ENCODE results near the gene COA8. TPM values are rescaled to one million over a fixed set of nuclear protein-coding genes. Genes with fewer than 3 reads are reported as not detected.
A peak's percentile ranks its signal among the peaks of the same experiment; 100 is the strongest.

COA8 gene
- total RNA-seq, 1 donor from 2014 or later: 45.1 TPM

DNA sequence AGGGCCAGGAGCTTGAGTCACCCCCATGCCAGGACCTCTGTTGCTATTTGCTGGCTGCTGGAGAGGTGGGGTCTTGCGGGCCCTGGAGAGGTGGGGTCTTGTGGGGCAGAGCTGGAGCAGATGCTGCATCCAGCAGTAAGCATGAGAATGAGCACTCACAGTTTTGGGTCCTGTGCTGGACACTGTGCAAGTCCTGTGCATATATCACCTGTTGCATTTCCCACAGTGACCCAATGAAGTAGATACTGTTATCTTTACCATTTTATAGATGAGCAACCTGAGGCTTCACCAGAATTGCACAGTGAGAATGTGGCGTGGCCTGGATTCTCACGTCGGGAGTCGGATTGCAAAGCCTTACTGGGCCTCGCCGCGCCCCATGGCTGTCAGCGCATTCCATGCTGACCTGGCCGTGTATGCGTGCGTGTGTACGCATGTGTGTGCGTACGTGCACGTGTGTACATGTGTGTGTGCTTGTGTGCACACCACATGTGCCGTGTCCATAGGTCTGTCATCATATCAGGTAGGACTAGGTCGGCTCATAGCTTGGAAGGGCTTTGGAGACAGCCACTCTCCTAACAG is 12.0 kb downstream of the COA8 start:
- Mint-ChIP-seq H3K27me3 (no peaks in the 10 kb centered on the region), H3K4me1 (ENCODE audit: low read depth) (no peaks in the 10 kb centered on the region), H3K4me3 (ENCODE audit: low read depth) (no peak overlapping the region), H3K9me3 (ENCODE audit: low read depth) (no peaks in the 10 kb centered on the region), H3K36me3 (ENCODE audit: insufficient read depth) (peaks cover 16% of the 10 kb centered on the region), H3K27ac (peak overlapping the region; percentile 32)
- TF ChIP-seq, protein P1, sequence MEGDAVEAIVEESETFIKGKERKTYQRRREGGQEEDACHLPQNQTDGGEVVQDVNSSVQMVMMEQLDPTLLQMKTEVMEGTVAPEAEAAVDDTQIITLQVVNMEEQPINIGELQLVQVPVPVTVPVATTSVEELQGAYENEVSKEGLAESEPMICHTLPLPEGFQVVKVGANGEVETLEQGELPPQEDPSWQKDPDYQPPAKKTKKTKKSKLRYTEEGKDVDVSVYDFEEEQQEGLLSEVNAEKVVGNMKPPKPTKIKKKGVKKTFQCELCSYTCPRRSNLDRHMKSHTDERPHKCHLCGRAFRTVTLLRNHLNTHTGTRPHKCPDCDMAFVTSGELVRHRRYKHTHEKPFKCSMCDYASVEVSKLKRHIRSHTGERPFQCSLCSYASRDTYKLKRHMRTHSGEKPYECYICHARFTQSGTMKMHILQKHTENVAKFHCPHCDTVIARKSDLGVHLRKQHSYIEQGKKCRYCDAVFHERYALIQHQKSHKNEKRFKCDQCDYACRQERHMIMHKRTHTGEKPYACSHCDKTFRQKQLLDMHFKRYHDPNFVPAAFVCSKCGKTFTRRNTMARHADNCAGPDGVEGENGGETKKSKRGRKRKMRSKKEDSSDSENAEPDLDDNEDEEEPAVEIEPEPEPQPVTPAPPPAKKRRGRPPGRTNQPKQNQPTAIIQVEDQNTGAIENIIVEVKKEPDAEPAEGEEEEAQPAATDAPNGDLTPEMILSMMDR (IDR thresholded peaks at IDR 0.05; ENCODE audit: unreplicated experiment): no peak
- no peak for DNase-seq (ENCODE audit: low spot score, unreplicated experiment)

DNA sequence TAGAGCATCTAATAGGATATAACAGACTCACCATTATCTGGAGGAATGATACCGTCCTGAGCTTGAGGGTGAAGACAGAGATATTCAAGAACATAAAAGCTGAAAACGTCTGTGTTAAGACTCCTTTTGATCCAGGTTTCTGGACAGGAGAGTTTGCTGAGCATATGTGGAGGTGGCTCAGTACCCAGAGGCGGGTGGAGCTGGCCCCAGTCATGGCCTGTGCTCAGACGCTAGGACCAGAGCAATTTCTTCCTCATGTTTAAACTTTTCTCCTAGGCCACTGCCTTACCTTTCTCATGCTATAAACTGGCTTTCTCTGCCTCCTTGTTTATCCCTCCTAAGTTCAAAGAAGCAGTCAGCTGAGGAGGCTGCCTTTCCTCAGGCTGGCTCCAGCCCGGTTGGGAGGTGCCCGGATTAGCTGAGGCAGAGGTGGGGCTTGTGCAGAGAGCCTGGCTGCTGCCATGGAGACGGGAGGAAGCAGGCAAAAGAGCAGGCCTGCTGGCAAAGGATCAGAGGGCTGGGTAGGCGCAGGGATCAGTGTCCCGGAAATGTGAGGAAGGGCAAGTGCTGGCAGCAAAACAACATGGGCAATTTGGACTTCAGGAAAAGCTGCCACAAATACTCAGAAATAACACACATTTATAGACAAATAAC is 13.7 kb downstream of the COA8 start:
- Mint-ChIP-seq H3K9me3 (ENCODE audit: low read depth) (no peaks in the 10 kb centered on the region), H3K36me3 (ENCODE audit: insufficient read depth) (peaks cover 16% of the 10 kb centered on the region), H3K4me3 (ENCODE audit: low read depth) (no peak overlapping the region), H3K27ac (peak overlapping the region; percentile 53), H3K27me3 (no peaks in the 10 kb centered on the region), H3K4me1 (ENCODE audit: low read depth) (no peaks in the 10 kb centered on the region)
- DNase-seq (ENCODE audit: low spot score, unreplicated experiment): no peak
- TF ChIP-seq, protein P1 (IDR thresholded peaks at IDR 0.05; ENCODE audit: unreplicated experiment): no peak

DNA sequence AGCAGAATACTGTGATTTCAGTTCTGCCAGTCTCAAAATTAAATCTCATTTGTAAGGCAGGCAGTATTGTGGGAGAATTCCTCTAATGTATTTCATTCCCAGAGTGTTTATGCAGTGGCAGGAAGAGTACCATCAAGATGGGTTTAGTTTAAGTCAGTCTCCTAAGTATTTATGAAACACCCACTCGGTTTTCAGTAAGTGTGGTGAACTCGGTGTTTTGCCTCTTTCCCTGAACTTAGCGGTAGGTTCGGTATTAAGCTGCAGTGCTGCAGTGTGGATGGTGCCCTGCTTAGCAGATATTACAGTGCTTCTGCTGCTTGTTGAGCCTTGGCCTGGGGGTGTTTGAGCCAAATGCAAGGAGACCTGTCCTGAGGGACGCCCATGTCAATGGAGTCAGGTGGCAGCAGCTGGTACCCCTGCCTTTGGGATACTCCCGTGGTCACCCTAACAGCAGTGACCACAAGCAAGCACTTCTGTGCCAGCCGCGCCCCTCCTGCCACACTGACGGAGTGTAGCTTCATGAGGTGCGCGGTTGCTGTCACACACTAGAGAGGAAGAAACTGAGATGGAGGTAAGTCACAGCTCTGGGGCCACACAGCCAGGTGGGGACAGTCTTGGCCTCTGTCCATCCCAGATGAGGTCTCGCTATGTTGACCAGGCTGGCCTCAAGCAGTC is 15.8 kb downstream of the COA8 start:
- Mint-ChIP-seq H3K27ac (no peak overlapping the region), H3K4me3 (ENCODE audit: low read depth) (no peak overlapping the region), H3K4me1 (ENCODE audit: low read depth) (no peaks in the 10 kb centered on the region), H3K27me3 (no peaks in the 10 kb centered on the region), H3K9me3 (ENCODE audit: low read depth) (no peaks in the 10 kb centered on the region), H3K36me3 (ENCODE audit: insufficient read depth) (peaks cover 17% of the 10 kb centered on the region)
- DNase-seq (ENCODE audit: low spot score, unreplicated experiment): no peak
- TF ChIP-seq, protein P1 (IDR thresholded peaks at IDR 0.05; ENCODE audit: unreplicated experiment): no peak

DNA sequence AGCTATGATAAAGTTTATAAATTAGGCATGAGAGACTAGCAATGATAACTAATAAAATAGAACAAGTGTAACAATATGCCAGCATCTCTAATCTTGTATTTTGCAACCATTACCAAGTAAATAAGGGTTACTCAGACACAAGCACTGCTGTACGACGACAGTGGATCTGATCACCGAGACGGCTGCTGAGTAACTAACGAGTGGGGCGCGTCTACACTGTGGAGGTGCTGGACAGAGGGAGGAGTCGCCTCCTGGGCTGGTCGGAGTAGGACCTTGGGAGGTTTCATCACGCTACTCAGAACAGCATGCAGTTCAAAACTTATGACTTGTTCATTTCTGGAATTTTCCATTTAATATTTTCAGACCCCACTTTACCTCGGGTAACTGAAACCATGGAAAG is 18.4 kb downstream of the COA8 start:
- no peak for DNase-seq (ENCODE audit: low spot score, unreplicated experiment)
- H3K27ac Mint-ChIP-seq: no peak overlapping the region
- no peak overlapping the region for H3K4me3 Mint-ChIP-seq (ENCODE audit: low read depth)
- H3K9me3 Mint-ChIP-seq (ENCODE audit: low read depth): no peaks in the 10 kb centered on the region
- H3K36me3 Mint-ChIP-seq (ENCODE audit: insufficient read depth): peaks cover 15% of the 10 kb centered on the region
- H3K4me1 Mint-ChIP-seq (ENCODE audit: low read depth): no peaks in the 10 kb centered on the region
- no peaks in the 10 kb centered on the region for H3K27me3 Mint-ChIP-seq
- TF ChIP-seq, protein P1 (IDR thresholded peaks at IDR 0.05; ENCODE audit: unreplicated experiment): no peak

DNA sequence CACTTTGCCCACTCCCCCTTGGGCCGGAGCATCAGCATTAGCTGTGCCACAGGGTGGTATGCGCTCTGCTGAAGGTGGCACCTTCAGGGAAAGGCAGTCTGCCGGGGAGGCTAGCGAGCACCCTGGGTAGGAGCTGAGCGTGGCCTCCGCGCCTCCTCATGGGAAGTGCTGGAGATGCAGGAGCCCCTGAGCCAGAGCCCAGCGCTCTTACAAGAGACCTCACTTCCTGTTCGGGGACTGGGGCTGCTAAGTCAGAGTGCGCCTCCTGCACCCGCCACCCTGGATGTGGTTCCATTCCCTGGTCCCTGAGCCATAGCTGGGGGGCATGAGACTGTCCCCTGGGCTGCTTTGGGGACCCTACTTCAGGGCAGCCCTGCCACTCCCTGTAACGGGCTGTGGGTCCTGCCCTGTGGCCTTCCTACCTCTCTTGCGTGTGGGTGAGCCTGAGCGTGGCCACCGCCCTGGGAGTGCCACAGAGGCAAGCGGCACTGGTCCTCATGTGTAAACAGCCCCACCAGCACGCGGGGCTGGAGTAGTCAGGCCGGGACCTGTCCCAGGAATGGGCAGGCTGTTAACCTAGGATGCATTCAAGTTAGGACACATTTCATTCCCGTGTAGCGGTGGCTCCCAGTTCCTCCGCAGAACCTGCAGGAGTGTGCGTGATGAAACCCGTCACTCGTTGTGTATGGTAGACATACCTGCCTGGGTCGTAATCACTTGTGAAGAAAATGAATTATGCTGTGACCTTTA is 19.4 kb downstream of the COA8 start:
- H3K27ac Mint-ChIP-seq: no peak overlapping the region
- H3K4me1 Mint-ChIP-seq (ENCODE audit: low read depth): no peaks in the 10 kb centered on the region
- no peaks in the 10 kb centered on the region for H3K9me3 Mint-ChIP-seq (ENCODE audit: low read depth)
- no peak for DNase-seq (ENCODE audit: low spot score, unreplicated experiment)
- H3K4me3 Mint-ChIP-seq (ENCODE audit: low read depth): no peak overlapping the region
- H3K36me3 Mint-ChIP-seq (ENCODE audit: insufficient read depth): peaks cover 15% of the 10 kb centered on the region
- TF ChIP-seq, protein P1 (IDR thresholded peaks at IDR 0.05; ENCODE audit: unreplicated experiment): no peak
- no peaks in the 10 kb centered on the region for H3K27me3 Mint-ChIP-seq
